Measurements from ENCODE around the gene ARMC12. TPM values are rescaled to one million over a fixed set of nuclear protein-coding genes. Genes with fewer than 3 reads are reported as not detected.
"Not testable (repeated sequence)": the region's sequence is repeated elsewhere in the genome, so short reads cannot be mapped to it uniquely, and the experiment has no call there.

The ARMC12 gene
- total and polyA plus RNA-seq, 7 experiments from 2014 or later: 0.78 to 1.8 (median 1.3) TPM

DNA sequence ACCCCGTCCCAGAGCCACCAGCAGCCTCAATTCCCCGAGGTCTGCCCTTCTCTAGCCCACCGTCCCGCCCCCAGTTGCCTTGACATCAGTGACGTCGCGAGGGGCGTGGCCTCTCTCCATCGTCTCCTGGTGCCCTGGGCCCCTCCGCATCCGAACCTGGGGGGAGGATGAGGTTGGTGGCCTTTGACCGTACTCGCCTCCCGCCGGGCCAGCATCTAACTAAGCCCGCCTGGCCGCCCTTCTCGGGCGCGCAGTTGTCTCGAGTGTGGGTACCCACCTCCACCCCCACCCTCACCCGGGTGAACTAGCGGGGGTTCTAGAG lies 5.5 kb upstream of the ARMC12 start:
- peak; percentile 72 for ATAC-seq
- Mint-ChIP-seq H3K9me3 (no peaks in the 10 kb centered on the region), H3K36me3 (no peaks in the 10 kb centered on the region), H3K4me3 (peak overlapping the region; percentile 76 to 92 (median 88)), H3K27me3 (no peaks in the 10 kb centered on the region), H3K27ac (peak overlapping the region; percentile 90 to 99 (median 94)), H3K4me1 (peaks cover 55 to 87% (median 78%) of the 10 kb centered on the region in 7 donors)
- Histone ChIP-seq H3K27ac (ENCODE audit: low read depth, low read length) (peak overlapping the region; percentile 97), H3K4me1 (ENCODE audit: control insufficient read depth in 2 of 2, insufficient read depth in 2 of 2, low read length in 2 of 2) (peaks cover 73 to 83% of the 10 kb centered on the region in 2 donors), H3K36me3 (ENCODE audit: control insufficient read depth in 2 of 3, insufficient read depth in 3 of 3, low read length in 3 of 3) (peaks cover 0 to 3% (median 0%) of the 10 kb centered on the region in 3 experiments), H3K9me3 (ENCODE audit: control insufficient read depth in 2 of 3, low read length in 3 of 3) (no peaks in the 10 kb centered on the region), H3K27me3 (ENCODE audit: control insufficient read depth in 2 of 2, insufficient read depth in 2 of 2, low read length in 2 of 2) (no peaks in the 10 kb centered on the region), H3K4me3 (ENCODE audit: low read length) (peak overlapping the region; percentile 94)
- DNase-seq: peak; percentile 86 to 95 (median 93)
- intact Hi-C loops (cut with micrococcal nuclease): loop anchor here in 1 of 2 donors (1.0 to 10.0 kb wide), 2 partner anchors 129 to 363 kb away; no protein-coding TSS in a partner anchor
- CTCF ChIA-PET: interaction anchor here (1.1 to 10.0 kb wide), 3 partner anchors 91 to 149 kb away, joined by 5 to 193 read pairs (median 141); no protein-coding TSS in a partner anchor
- POLR2A ChIA-PET: interaction anchor here (1.0 to 12.1 kb wide), 12 partner anchors 10 to 146 kb away, joined by 3 to 157 read pairs (median 8); partner anchors contain the start of gene FKBP5

DNA sequence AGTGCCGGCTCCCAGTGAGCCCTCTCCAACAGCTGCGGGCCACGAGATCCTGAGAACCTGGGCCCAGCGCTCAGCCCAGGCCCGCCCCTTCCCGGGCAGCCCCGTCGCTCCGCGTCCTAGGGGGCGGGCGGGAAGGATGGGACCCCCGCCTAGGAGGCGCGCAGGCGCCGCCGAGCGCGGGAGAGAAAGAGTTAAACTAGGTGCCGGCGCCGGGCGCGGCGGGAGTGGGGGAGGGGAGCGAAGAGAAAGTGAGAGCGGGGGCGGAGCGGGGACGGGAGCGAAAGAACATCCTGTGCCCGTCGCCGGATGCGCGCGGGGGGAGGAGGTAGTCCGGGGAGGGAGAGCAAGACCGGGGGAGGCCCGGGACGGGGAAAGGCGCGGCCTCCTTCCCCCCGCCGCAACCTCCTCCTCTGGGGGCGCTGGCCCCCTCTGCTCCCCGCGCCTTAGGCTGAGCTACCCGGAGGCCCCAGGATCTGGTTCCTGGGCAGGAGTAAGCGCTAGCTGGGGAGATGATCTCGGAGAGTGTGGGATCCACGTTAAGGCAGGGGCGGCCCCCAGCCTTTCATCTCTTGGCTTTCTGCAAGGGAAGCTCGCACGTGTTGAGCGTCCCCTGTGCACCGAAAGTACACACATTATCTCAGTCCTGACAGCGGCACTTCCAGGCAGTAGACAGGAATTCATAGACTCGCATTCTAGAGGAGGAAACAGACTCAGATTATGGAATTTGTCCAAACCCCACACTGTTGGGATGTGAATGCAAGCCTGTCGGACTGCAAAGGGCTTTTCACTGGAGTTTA lies 4.9 kb upstream of the ARMC12 start:
- peaks cover 0 to 3% (median 0%) of the 10 kb centered on the region in 3 experiments for H3K36me3 ChIP-seq (ENCODE audit: control insufficient read depth in 2 of 3, insufficient read depth in 3 of 3, low read length in 3 of 3)
- no peaks in the 10 kb centered on the region for H3K27me3 ChIP-seq (ENCODE audit: control insufficient read depth in 2 of 2, insufficient read depth in 2 of 2, low read length in 2 of 2)
- H3K4me1 ChIP-seq (ENCODE audit: control insufficient read depth in 2 of 2, insufficient read depth in 2 of 2, low read length in 2 of 2): peaks cover 68 to 83% of the 10 kb centered on the region in 2 donors
- H3K4me3 Mint-ChIP-seq: peak overlapping the region; percentile 76 to 92 (median 88)
- no peaks in the 10 kb centered on the region for H3K9me3 ChIP-seq (ENCODE audit: control insufficient read depth in 2 of 3, low read length in 3 of 3)
- peak; percentile 91 to 98 (median 96) for DNase-seq
- peaks cover 50 to 87% (median 75%) of the 10 kb centered on the region in 7 donors for H3K4me1 Mint-ChIP-seq
- H3K27me3 Mint-ChIP-seq: no peaks in the 10 kb centered on the region
- no peaks in the 10 kb centered on the region for H3K9me3 Mint-ChIP-seq
- ATAC-seq: peak; percentile 79
- intact Hi-C loops (cut with micrococcal nuclease): loop anchor here (1.0 to 10.0 kb wide), 5 partner anchors 45 to 363 kb away; no protein-coding TSS in a partner anchor
- ChIA-PET POLR2A (interaction anchor here (0.5 to 12.1 kb wide), 24 partner anchors 10 to 416 kb away, joined by 3 to 157 read pairs (median 5); partner anchors contain the start of gene FKBP5), CTCF (interaction anchor here (0.6 to 10.0 kb wide), 8 partner anchors 39 to 391 kb away, joined by 3 to 193 read pairs (median 4); no protein-coding TSS in a partner anchor)
- H3K27ac Mint-ChIP-seq: peak overlapping the region; percentile 90 to 99 (median 94)
- peak overlapping the region; percentile 94 for H3K4me3 ChIP-seq (ENCODE audit: low read length)
- no peaks in the 10 kb centered on the region for H3K36me3 Mint-ChIP-seq
- H3K27ac ChIP-seq (ENCODE audit: low read depth, low read length): peak overlapping the region; percentile 97

- ChIA-PET POLR2A (interaction anchor here (0.5 to 12.1 kb wide), 14 partner anchors 15 to 406 kb away, joined by 3 to 157 read pairs (median 5); no protein-coding TSS in a partner anchor), CTCF (interaction anchor here (0.7 to 10.0 kb wide), 13 partner anchors 8 to 279 kb away, joined by 3 to 193 read pairs (median 5); no protein-coding TSS in a partner anchor)
- Histone ChIP-seq H3K36me3 (ENCODE audit: control insufficient read depth in 2 of 3, insufficient read depth in 3 of 3, low read length in 3 of 3) (peaks cover 0 to 3% (median 0%) of the 10 kb centered on the region in 3 experiments), H3K4me1 (ENCODE audit: control insufficient read depth in 2 of 2, insufficient read depth in 2 of 2, low read length in 2 of 2) (peaks cover 61 to 81% of the 10 kb centered on the region in 2 donors), H3K4me3 (ENCODE audit: low read length) (no peak overlapping the region), H3K27me3 (ENCODE audit: control insufficient read depth in 2 of 2, insufficient read depth in 2 of 2, low read length in 2 of 2) (no peaks in the 10 kb centered on the region), H3K9me3 (ENCODE audit: control insufficient read depth in 2 of 3, low read length in 3 of 3) (no peaks in the 10 kb centered on the region), H3K27ac (ENCODE audit: low read depth, low read length) (no peak overlapping the region)
- no peak for ATAC-seq
- no peaks in the 10 kb centered on the region for H3K9me3 Mint-ChIP-seq
- peaks cover 45 to 82% (median 73%) of the 10 kb centered on the region in 7 donors for H3K4me1 Mint-ChIP-seq
- peak overlapping the region in 8 of 9 donors; percentile 72 to 98 (median 84) for H3K27ac Mint-ChIP-seq
- intact Hi-C loops (cut with micrococcal nuclease): loop anchor here in 1 of 2 donors (10.0 kb wide), 1 partner anchor 361 kb away; no protein-coding TSS in a partner anchor
- no peak for DNase-seq
- H3K36me3 Mint-ChIP-seq: no peaks in the 10 kb centered on the region
- peak overlapping the region in 6 of 10 donors; percentile 16 to 87 (median 36) for H3K4me3 Mint-ChIP-seq
- no peaks in the 10 kb centered on the region for H3K27me3 Mint-ChIP-seq
These were observed 3.2 kb upstream of the ARMC12 start for GRCh38 chr6:35733633-35734032.

DNA sequence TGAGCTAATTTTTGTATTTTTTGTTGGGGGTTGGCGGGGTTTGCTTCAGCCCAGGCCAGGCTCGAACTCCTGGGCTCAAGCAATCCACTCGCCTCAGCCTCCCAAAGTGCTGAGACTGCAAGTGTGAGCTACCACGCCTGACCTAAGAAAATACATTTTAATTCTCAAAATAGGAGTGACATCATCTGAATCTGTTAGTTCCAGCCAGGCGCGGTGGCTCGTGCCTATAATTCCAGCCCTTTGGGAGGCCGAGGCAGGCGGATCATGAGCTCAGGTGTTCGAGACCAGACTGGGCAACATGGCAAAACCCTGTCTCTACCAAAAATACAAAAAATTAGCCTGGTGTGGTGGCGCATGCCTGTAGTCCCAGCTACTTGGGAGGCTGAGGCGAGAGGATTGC lies 2.5 kb upstream of the ARMC12 start:
- not testable (repeated sequence) for H3K36me3 ChIP-seq (ENCODE audit: control insufficient read depth in 2 of 3, insufficient read depth in 3 of 3, low read length in 3 of 3); H3K9me3 Mint-ChIP-seq; H3K4me3 ChIP-seq (ENCODE audit: low read length); H3K36me3 Mint-ChIP-seq; H3K27me3 Mint-ChIP-seq; DNase-seq; H3K27ac ChIP-seq (ENCODE audit: low read depth, low read length); ATAC-seq; H3K9me3 ChIP-seq (ENCODE audit: control insufficient read depth in 2 of 3, low read length in 3 of 3); H3K27me3 ChIP-seq (ENCODE audit: control insufficient read depth in 2 of 2, insufficient read depth in 2 of 2, low read length in 2 of 2)
- Mint-ChIP-seq H3K27ac (peak overlapping the region in 7 of 9 donors; percentile 12 to 98 (median 91)), H3K4me1 (peaks cover 39 to 76% (median 66%) of the 10 kb centered on the region in 7 donors), H3K4me3 (peak overlapping the region in 2 of 10 donors; percentile 32 to 56)
- ChIA-PET CTCF (interaction anchor here (0.6 to 10.0 kb wide), 14 partner anchors 9 to 324 kb away, joined by 3 to 193 read pairs (median 9); no protein-coding TSS in a partner anchor), POLR2A (interaction anchor here (0.6 to 12.1 kb wide), 14 partner anchors 16 to 407 kb away, joined by 3 to 157 read pairs (median 5); no protein-coding TSS in a partner anchor)
- intact Hi-C loops (cut with micrococcal nuclease): loop anchor here in 1 of 2 donors (10.0 kb wide), 1 partner anchor 360 kb away; no protein-coding TSS in a partner anchor
- peaks cover 54 to 74% of the 10 kb centered on the region in 2 donors for H3K4me1 ChIP-seq (ENCODE audit: control insufficient read depth in 2 of 2, insufficient read depth in 2 of 2, low read length in 2 of 2)

DNA sequence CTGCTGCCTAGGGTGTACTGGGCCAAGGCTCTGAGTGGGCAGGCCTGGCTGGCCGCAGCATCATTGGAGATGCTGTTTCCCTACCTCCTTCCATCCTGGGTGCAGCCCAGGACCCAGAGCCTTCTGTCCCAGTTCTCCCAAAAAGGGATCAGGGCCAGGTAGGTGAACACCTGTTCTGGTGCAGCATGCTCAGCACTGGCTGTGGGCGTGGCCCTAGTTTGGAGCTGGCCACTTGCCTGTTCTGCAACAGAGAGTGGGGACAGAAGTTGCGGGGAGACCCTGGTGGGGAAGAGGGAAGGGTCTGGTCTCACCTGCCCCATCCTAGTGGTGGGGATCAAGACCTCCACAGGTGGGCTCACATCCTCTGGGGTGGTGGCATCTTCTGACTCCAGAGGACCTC lies 1.4 kb upstream of the ARMC12 start:
- H3K4me3 Mint-ChIP-seq: peak overlapping the region in 4 of 10 donors; percentile 42 to 64 (median 54)
- H3K27me3 Mint-ChIP-seq: no peaks in the 10 kb centered on the region
- H3K4me3 ChIP-seq (ENCODE audit: low read length): peak overlapping the region; percentile 10
- peaks cover 43 to 63% of the 10 kb centered on the region in 2 donors for H3K4me1 ChIP-seq (ENCODE audit: control insufficient read depth in 2 of 2, insufficient read depth in 2 of 2, low read length in 2 of 2)
- no peaks in the 10 kb centered on the region for H3K27me3 ChIP-seq (ENCODE audit: control insufficient read depth in 2 of 2, insufficient read depth in 2 of 2, low read length in 2 of 2)
- ChIA-PET POLR2A (interaction anchor here (0.6 to 12.1 kb wide), 15 partner anchors 8 to 268 kb away, joined by 3 to 157 read pairs (median 4); partner anchors contain the start of gene RPL10A), CTCF (interaction anchor here (0.6 to 10.0 kb wide), 21 partner anchors 8 to 393 kb away, joined by 3 to 193 read pairs (median 17); partner anchors contain the start of gene PPARD)
- intact Hi-C loops (cut with micrococcal nuclease): loop anchor here in 1 of 2 donors (10.0 kb wide), 1 partner anchor 359 kb away; no protein-coding TSS in a partner anchor
- H3K27ac Mint-ChIP-seq: peak overlapping the region in 6 of 9 donors; percentile 62 to 98 (median 90)
- no peaks in the 10 kb centered on the region for H3K9me3 Mint-ChIP-seq
- H3K9me3 ChIP-seq (ENCODE audit: control insufficient read depth in 2 of 3, low read length in 3 of 3): no peaks in the 10 kb centered on the region
- no peaks in the 10 kb centered on the region for H3K36me3 Mint-ChIP-seq
- peaks cover 28 to 64% (median 55%) of the 10 kb centered on the region in 7 donors for H3K4me1 Mint-ChIP-seq
- peak overlapping the region; percentile 41 for H3K27ac ChIP-seq (ENCODE audit: low read depth, low read length)
- peaks cover 0 to 3% (median 0%) of the 10 kb centered on the region in 3 experiments for H3K36me3 ChIP-seq (ENCODE audit: control insufficient read depth in 2 of 3, insufficient read depth in 3 of 3, low read length in 3 of 3)
- DNase-seq: no peak
- no peak for ATAC-seq

Data from naive thymus-derived CD4-positive, alpha-beta T cell (primary cell).